HG03045 (cell line): ENCODE measurements around the gene LMNTD2.
A peak's percentile ranks its signal among the peaks of the same experiment; 100 is the strongest.

Experiments used
- ATAC-seq: cut with Tn5 transposase; IDR thresholded peaks from one replicate; pipeline ENCODE4 v1.9.1; 2021; ENCODE audit warnings: mild to moderate bottlenecking, moderate library complexity; ENCODE audit not compliant: unreplicated experiment

LMNTD2 gene

GRCh38 chr11:554428-555226 lies 5.9 kb downstream of the LMNTD2 start:
- ATAC-seq: no peak

GRCh38 chr11:553988-554340 lies 6.6 kb downstream of the LMNTD2 start:
- no peak for ATAC-seq

GRCh38 chr11:553083-553987 lies 7.2 kb downstream of the LMNTD2 start:
- no peak for ATAC-seq

GRCh38 chr11:551596-551995 lies 8.9 kb downstream of the LMNTD2 start:
- no peak for ATAC-seq

- no peak for ATAC-seq
Observed at GRCh38 chr11:551131-551530, 9.4 kb downstream of the LMNTD2 start.

GRCh38 chr11:550746-551085 lies 9.8 kb downstream of the LMNTD2 start:
- no peak for ATAC-seq

- no peak for ATAC-seq
Observed at GRCh38 chr11:550021-550745, 10.4 kb downstream of the LMNTD2 start.

GRCh38 chr11:548700-549603 lies 11.6 kb downstream of the LMNTD2 start:
- ATAC-seq: no peak

- ATAC-seq: no peak
Observed at GRCh38 chr11:545171-545570, 15.4 kb downstream of the LMNTD2 start.

GRCh38 chr11:544817-545166 lies 15.7 kb downstream of the LMNTD2 start:
- no peak for ATAC-seq

GRCh38 chr11:541433-541885 lies 19.1 kb downstream of the LMNTD2 start:
- ATAC-seq: no peak

- no peak for ATAC-seq
Observed at GRCh38 chr11:540583-541432, 19.7 kb downstream of the LMNTD2 start.

- ATAC-seq: no peak
Observed at GRCh38 chr11:539971-540481, 20.5 kb downstream of the LMNTD2 start.

GRCh38 chr11:538431-539051 lies 22.0 kb downstream of the LMNTD2 start:
- ATAC-seq: no peak

GRCh38 chr11:537622-538430 lies 22.7 kb downstream of the LMNTD2 start:
- ATAC-seq: no peak

- peak; percentile 44 for ATAC-seq
Observed at GRCh38 chr11:536841-537621, 23.5 kb downstream of the LMNTD2 start, which contains the start of gene LRRC56. TSS of gene LRRC56 (plus strand) at chr11:537527. CDS start at chr11:540685, 3,158 bp downstream.
